GM23338 (cell line): ENCODE measurements around the gene KCNT1. TPM values are rescaled to one million over a fixed set of nuclear protein-coding genes. Genes with fewer than 3 reads are reported as not detected.

Experiments used
- ATAC-seq: fragments of 200-7000 bp; cut with Tn5 transposase; 3 replicates; pipeline ENCODE4 v1.9.1; 2020
- DNase-seq: peaks from one replicate; pipeline ENCODE4 v3.0.0-alpha.2; 2015; ENCODE audit warnings: low spot score
- H2AFZ ChIP-seq: fragments of 200-600 bp; sonication (generic); 2 replicates; pipeline ENCODE4 v1.8.0; 2016; ENCODE audit warnings: antibody characterized with exemption, mild to moderate bottlenecking, moderate library complexity
- H3F3A ChIP-seq: fragments of 200-600 bp; sonication (generic); replicated peaks from 2 replicates; pipeline ENCODE4 v1.8.0; 2017; ENCODE audit warnings: antibody characterized with exemption, mixed run types, low read depth
- H3K27ac ChIP-seq: fragments of 200-600 bp; sonication (generic); 2 replicates; pipeline ENCODE4 v1.6.1; 2016; ENCODE audit warnings: low read depth
- H3K27me3 ChIP-seq: fragments of 200-600 bp; sonication (generic); 2 replicates; pipeline ENCODE4 v1.8.0; 2016; ENCODE audit warnings: mild to moderate bottlenecking, mixed run types, moderate library complexity; ENCODE audit not compliant: insufficient read depth
- H3K36me3 ChIP-seq: fragments of 200-600 bp; sonication (generic); 2 replicates; pipeline ENCODE4 v1.8.0; 2016; ENCODE audit warnings: mild to moderate bottlenecking; ENCODE audit not compliant: insufficient read depth
- H3K4me1 ChIP-seq: fragments of 200-600 bp; sonication (generic); 2 replicates; pipeline ENCODE4 v1.8.0; 2016; ENCODE audit warnings: mild to moderate bottlenecking, moderate library complexity; ENCODE audit not compliant: insufficient read depth
- H3K4me2 ChIP-seq: fragments of 200-600 bp; sonication (generic); 2 replicates; pipeline ENCODE4 v1.7.1; 2017; ENCODE audit warnings: mixed run types
- H3K4me3 ChIP-seq: fragments of 200-600 bp; sonication (generic); 2 replicates; pipeline ENCODE4 v1.6.1; 2016; ENCODE audit warnings: mixed run types
- H3K79me2 ChIP-seq: fragments of 200-600 bp; sonication (generic); replicated peaks from 2 replicates; pipeline ENCODE4 v1.8.0; 2017; ENCODE audit warnings: mild to moderate bottlenecking; ENCODE audit not compliant: insufficient read depth
- H3K9me2 ChIP-seq: fragments of 200-600 bp; sonication (generic); 2 replicates; pipeline ENCODE4 v1.8.0; 2017; ENCODE audit not compliant: insufficient read depth
- H4K20me1 ChIP-seq: fragments of 200-600 bp; sonication (generic); replicated peaks from 2 replicates; pipeline ENCODE4 v1.8.0; 2017; ENCODE audit warnings: mild to moderate bottlenecking; ENCODE audit not compliant: insufficient read depth
- H3K27ac Mint-ChIP-seq: 2 replicates; pipeline ENCODE4 v1.8.0; 2020; ENCODE audit warnings: inconsistent platforms, mild to moderate bottlenecking, moderate library complexity, mixed read lengths
- H3K27me3 Mint-ChIP-seq: 3 replicates; pipeline ENCODE4 v1.8.0; 2022; ENCODE audit warnings: low read depth, mild to moderate bottlenecking, moderate library complexity, mixed read lengths, inconsistent platforms; ENCODE audit not compliant: insufficient read depth, poor library complexity
- H3K36me3 Mint-ChIP-seq: 3 replicates; pipeline ENCODE4 v1.8.0; 2021; ENCODE audit warnings: low read depth, mild to moderate bottlenecking, inconsistent platforms, moderate library complexity, mixed read lengths
- H3K4me1 Mint-ChIP-seq: 3 replicates; pipeline ENCODE4 v1.8.0; 2020; ENCODE audit warnings: mild to moderate bottlenecking, inconsistent platforms, mixed read lengths
- H3K4me3 Mint-ChIP-seq: 3 replicates; pipeline ENCODE4 v1.8.0; 2021; ENCODE audit warnings: moderate library complexity, mild to moderate bottlenecking, inconsistent platforms, mixed read lengths
- H3K9me3 Mint-ChIP-seq: 3 replicates; pipeline ENCODE4 v1.8.0; 2020; ENCODE audit warnings: moderate library complexity, mild to moderate bottlenecking, inconsistent platforms, mixed read lengths
- EZH2 ChIP-seq: fragments of 200-600 bp; sonication (generic); IDR thresholded peaks from one replicate; pipeline ENCODE4 v1.8.0; 2017; ENCODE audit warnings: antibody characterized with exemption, mild to moderate bottlenecking, low read depth; ENCODE audit not compliant: unreplicated experiment
- EZH2phosphoT487 ChIP-seq: fragments of 200-600 bp; sonication (generic); IDR thresholded peaks from one replicate; pipeline ENCODE4 v1.8.1; 2018; ENCODE audit warnings: antibody characterized with exemption; ENCODE audit not compliant: unreplicated experiment
- JUNB ChIP-seq: IDR thresholded peaks from one replicate; pipeline ENCODE4 v1.6.1; 2016; ENCODE audit warnings: antibody characterized with exemption; ENCODE audit not compliant: unreplicated experiment
- NANOG ChIP-seq: IDR thresholded peaks from 2 replicates; pipeline ENCODE4 v1.6.1; 2016; ENCODE audit warnings: antibody characterized with exemption, borderline replicate concordance
- STAT1 ChIP-seq: IDR thresholded peaks from one replicate; pipeline ENCODE4 v1.6.1; 2016; ENCODE audit warnings: antibody characterized with exemption; ENCODE audit not compliant: unreplicated experiment
- polyA plus RNA-seq: library from polyadenylated mRNA; unstranded; fragments of >200 nt; fragmentation: Nextera tagmentation; extraction: Ambion mirVana; gene quantifications from 2 replicates; pipeline ENCODE4 v1.2.1, GENCODE V29; 2016
- total RNA-seq: library from RNA; depleted of rRNA; stranded (reverse); fragments of >200 nt; shearing (Covaris generic); gene quantifications from 2 replicates; pipeline ENCODE4 v1.2.3, GENCODE V29; 2014
- TF ChIP-seq, protein P1 (sequence below): IDR thresholded peaks from one replicate; pipeline ENCODE4 v1.6.1; 2018; ENCODE audit warnings: antibody characterized with exemption; ENCODE audit not compliant: unreplicated experiment
- TF ChIP-seq, protein P2 (sequence below): IDR thresholded peaks from 2 replicates; pipeline ENCODE4 v1.6.1; 2016; ENCODE audit warnings: antibody characterized with exemption
- TF ChIP-seq, protein P3 (sequence below), 2 experiments: fragments of 200-600 bp in 1 of 2; sonication (generic) in 1 of 2; conservative IDR thresholded peaks; 2 replicates each; pipeline versions ENCODE4 v1.5.1 to v1.6.1; 2016 to 2017; ENCODE audit warnings: antibody characterized with exemption in 2 of 2, low read depth in 2 of 2, mild to moderate bottlenecking in 2 of 2, moderate library complexity in 1 of 2

Gene KCNT1
- total and polyA plus RNA-seq, 2 experiments from 2014 or later = 0.05 to 0.28 TPM

DNA sequence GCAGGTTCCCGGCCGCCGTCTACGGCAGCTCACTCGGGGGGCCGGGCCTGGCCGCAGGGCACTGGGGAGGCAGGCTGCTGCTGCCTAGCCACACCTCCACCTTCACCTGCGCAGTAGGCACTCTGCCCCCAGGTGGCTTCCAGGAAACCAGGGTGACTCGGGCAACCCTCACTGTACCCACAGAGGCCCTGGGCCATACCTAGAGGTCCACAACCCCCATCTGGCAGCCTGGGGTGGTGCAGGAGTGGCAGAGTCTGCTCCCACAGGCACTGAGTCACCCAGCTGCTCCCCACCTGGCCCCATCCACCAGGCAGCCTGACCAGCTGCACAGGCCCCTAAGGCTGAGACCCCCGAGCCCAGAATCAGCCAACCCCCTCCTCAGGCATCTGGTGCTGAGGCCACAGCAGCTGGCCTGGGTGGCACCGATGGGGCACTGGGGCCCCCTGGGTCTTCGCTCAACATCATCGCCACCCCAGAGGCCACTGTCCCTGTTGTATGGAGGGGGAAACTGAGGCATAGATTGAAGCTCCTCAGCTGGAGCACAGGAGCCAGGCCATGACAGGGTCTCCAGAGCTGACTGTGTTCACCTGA, 70.2 kb downstream of the KCNT1 start:
- no peak overlapping the region for H3K27ac Mint-ChIP-seq
- TF ChIP-seq JUNB (no peak), EZH2phosphoT487 (no peak), NANOG (no peak), EZH2 (no peak), STAT1 (no peak)
- TF ChIP-seq, protein P1, sequence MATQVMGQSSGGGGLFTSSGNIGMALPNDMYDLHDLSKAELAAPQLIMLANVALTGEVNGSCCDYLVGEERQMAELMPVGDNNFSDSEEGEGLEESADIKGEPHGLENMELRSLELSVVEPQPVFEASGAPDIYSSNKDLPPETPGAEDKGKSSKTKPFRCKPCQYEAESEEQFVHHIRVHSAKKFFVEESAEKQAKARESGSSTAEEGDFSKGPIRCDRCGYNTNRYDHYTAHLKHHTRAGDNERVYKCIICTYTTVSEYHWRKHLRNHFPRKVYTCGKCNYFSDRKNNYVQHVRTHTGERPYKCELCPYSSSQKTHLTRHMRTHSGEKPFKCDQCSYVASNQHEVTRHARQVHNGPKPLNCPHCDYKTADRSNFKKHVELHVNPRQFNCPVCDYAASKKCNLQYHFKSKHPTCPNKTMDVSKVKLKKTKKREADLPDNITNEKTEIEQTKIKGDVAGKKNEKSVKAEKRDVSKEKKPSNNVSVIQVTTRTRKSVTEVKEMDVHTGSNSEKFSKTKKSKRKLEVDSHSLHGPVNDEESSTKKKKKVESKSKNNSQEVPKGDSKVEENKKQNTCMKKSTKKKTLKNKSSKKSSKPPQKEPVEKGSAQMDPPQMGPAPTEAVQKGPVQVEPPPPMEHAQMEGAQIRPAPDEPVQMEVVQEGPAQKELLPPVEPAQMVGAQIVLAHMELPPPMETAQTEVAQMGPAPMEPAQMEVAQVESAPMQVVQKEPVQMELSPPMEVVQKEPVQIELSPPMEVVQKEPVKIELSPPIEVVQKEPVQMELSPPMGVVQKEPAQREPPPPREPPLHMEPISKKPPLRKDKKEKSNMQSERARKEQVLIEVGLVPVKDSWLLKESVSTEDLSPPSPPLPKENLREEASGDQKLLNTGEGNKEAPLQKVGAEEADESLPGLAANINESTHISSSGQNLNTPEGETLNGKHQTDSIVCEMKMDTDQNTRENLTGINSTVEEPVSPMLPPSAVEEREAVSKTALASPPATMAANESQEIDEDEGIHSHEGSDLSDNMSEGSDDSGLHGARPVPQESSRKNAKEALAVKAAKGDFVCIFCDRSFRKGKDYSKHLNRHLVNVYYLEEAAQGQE = no peak
- TF ChIP-seq, protein P2, sequence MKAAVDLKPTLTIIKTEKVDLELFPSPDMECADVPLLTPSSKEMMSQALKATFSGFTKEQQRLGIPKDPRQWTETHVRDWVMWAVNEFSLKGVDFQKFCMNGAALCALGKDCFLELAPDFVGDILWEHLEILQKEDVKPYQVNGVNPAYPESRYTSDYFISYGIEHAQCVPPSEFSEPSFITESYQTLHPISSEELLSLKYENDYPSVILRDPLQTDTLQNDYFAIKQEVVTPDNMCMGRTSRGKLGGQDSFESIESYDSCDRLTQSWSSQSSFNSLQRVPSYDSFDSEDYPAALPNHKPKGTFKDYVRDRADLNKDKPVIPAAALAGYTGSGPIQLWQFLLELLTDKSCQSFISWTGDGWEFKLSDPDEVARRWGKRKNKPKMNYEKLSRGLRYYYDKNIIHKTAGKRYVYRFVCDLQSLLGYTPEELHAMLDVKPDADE = no peak
- TF ChIP-seq, protein P3, sequence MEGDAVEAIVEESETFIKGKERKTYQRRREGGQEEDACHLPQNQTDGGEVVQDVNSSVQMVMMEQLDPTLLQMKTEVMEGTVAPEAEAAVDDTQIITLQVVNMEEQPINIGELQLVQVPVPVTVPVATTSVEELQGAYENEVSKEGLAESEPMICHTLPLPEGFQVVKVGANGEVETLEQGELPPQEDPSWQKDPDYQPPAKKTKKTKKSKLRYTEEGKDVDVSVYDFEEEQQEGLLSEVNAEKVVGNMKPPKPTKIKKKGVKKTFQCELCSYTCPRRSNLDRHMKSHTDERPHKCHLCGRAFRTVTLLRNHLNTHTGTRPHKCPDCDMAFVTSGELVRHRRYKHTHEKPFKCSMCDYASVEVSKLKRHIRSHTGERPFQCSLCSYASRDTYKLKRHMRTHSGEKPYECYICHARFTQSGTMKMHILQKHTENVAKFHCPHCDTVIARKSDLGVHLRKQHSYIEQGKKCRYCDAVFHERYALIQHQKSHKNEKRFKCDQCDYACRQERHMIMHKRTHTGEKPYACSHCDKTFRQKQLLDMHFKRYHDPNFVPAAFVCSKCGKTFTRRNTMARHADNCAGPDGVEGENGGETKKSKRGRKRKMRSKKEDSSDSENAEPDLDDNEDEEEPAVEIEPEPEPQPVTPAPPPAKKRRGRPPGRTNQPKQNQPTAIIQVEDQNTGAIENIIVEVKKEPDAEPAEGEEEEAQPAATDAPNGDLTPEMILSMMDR (conservative IDR thresholded peaks at IDR 0.05; ENCODE audit: low read depth in 2 of 2) = no peak
- no peak overlapping the region for H3K4me3 Mint-ChIP-seq
- Histone ChIP-seq H3K27me3 (no peaks in the 10 kb centered on the region), H3F3A (no peaks in the 10 kb centered on the region), H3K4me2 (no peak overlapping the region), H3K9me2 (no peaks in the 10 kb centered on the region), H3K27ac (no peak overlapping the region), H3K4me3 (no peak overlapping the region), H2AFZ (no peak overlapping the region), H3K79me2 (no peaks in the 10 kb centered on the region), H3K36me3 (no peaks in the 10 kb centered on the region), H4K20me1 (no peaks in the 10 kb centered on the region), H3K4me1 (no peaks in the 10 kb centered on the region)
- no peaks in the 10 kb centered on the region for H3K9me3 Mint-ChIP-seq
- DNase-seq (no peak), ATAC-seq (peak; percentile 31)
- no peaks in the 10 kb centered on the region for H3K36me3 Mint-ChIP-seq
- H3K4me1 Mint-ChIP-seq = no peaks in the 10 kb centered on the region
- peaks cover 5% of the 10 kb centered on the region for H3K27me3 Mint-ChIP-seq
